A549 treated with AZD9567 at 1 μM for 4 hours (cell line): ENCODE measurements around the gene WIPF3. TPM values are rescaled to one million over a fixed set of nuclear protein-coding genes. Genes with fewer than 3 reads are reported as not detected.

ENCODE experiments used
- total RNA-seq: library from RNA; stranded (reverse); fragments of 200-300 nt; extraction: Qiagen RNA extraction; gene quantifications from 5 replicates; pipeline ENCODE4 v1.2.3, GENCODE V29; 2022; ENCODE audit not compliant: insufficient read depth

The WIPF3 gene, protein sequence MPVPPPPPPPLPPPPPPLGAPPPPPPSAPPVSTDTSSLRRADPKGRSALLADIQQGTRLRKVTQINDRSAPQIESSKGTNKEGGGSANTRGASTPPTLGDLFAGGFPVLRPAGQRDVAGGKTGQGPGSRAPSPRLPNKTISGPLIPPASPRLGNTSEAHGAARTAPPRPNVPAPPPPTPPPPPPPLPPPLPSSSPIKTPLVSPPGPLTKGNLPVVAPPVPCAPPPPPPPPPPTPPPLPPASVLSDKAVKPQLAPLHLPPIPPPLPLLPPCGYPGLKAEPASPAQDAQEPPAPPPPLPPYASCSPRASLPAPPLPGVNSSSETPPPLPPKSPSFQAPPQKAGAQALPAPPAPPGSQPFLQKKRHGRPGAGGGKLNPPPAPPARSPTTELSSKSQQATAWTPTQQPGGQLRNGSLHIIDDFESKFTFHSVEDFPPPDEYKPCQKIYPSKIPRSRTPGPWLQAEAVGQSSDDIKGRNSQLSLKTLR
- total RNA-seq: 0.44 to 0.79 TPM (median 0.52 TPM) in 5 replicates

GRCh38 chr7:29806208-29806994 is at the start of gene WIPF3:
Gene WIPF3, plus strand, starts transcription at chr7:29806508. Its CDS starts 28,217 bp downstream, at chr7:29834725.

Other genes with a start within 250 kb of the WIPF3 start
- gene PRR15, start 242.7 kb upstream of the WIPF3 start, total RNA-seq: 1.6 to 3.8 TPM (median 2.6 TPM) in 5 replicates
- 48.0 to 65.7 TPM (median 55.0 TPM) in 5 replicates for gene SCRN1, start 183.3 kb downstream of the WIPF3 start, total RNA-seq
- 6.8 to 11.0 TPM (median 8.1 TPM) in 5 replicates for gene FKBP14, start 220.2 kb downstream of the WIPF3 start, total RNA-seq
- gene PLEKHA8, start 221.9 kb downstream of the WIPF3 start, total RNA-seq: 3.8 to 6.0 TPM (median 5.9 TPM) in 5 replicates